DND-41 (cell line): ENCODE results near the gene SBF1.

ENCODE experiments used
- ATAC-seq: fragments of 200-7000 bp; cut with Tn5 transposase; 3 replicates; pipeline ENCODE4 v1.9.1; 2021; ENCODE audit warnings: low read depth; ENCODE audit not compliant: insufficient read depth
- DNase-seq: peaks from one replicate; pipeline ENCODE4 v3.0.0-alpha.2; 2020
- H2AFZ ChIP-seq: 2 replicates; pipeline ENCODE4 v1.6.0; 2012; ENCODE audit warnings: low read depth, low read length
- H3K27ac ChIP-seq: 2 replicates; pipeline ENCODE4 v1.5.1; 2012; ENCODE audit warnings: low read length, inconsistent platforms
- H3K27me3 ChIP-seq: fragments of 200-600 bp; sonication (generic); 2 replicates; pipeline ENCODE4 v1.6.0; 2012; ENCODE audit warnings: low read length, mild to moderate bottlenecking, inconsistent platforms; ENCODE audit not compliant: insufficient read depth, poor library complexity
- H3K36me3 ChIP-seq: 2 replicates; pipeline ENCODE4 v1.5.1; 2012; ENCODE audit warnings: low read length, inconsistent platforms; ENCODE audit not compliant: insufficient read depth
- H3K4me1 ChIP-seq: 2 replicates; pipeline ENCODE4 v1.5.1; 2012; ENCODE audit warnings: mild to moderate bottlenecking, low read length; ENCODE audit not compliant: insufficient read depth
- H3K4me2 ChIP-seq: 2 replicates; pipeline ENCODE4 v1.6.0; 2012; ENCODE audit warnings: mild to moderate bottlenecking, moderate library complexity, low read length, inconsistent platforms; ENCODE audit not compliant: insufficient read depth
- H3K4me3 ChIP-seq, 2 experiments: fragments of 200-600 bp in 1 of 2; shearing (Covaris generic) in 1 of 2; 2 replicates each; pipeline ENCODE4 v1.5.1; 2012 to 2016; ENCODE audit warnings: inconsistent platforms in 2 of 2, low read length in 2 of 2, mild to moderate bottlenecking in 2 of 2, low read depth in 1 of 2, moderate library complexity in 1 of 2
- H3K79me2 ChIP-seq: 2 replicates; pipeline ENCODE4 v1.6.0; 2012; ENCODE audit warnings: low read length, inconsistent platforms; ENCODE audit not compliant: insufficient read depth
- H3K9ac ChIP-seq: 2 replicates; pipeline ENCODE4 v1.6.0; 2012; ENCODE audit warnings: low read depth, mild to moderate bottlenecking, inconsistent platforms, low read length, moderate library complexity
- H3K9me3 ChIP-seq: 2 replicates; pipeline ENCODE4 v1.5.1; 2012; ENCODE audit warnings: low read length, moderate library complexity, mild to moderate bottlenecking, inconsistent platforms; ENCODE audit not compliant: insufficient read depth, severe bottlenecking
- H4K20me1 ChIP-seq: 2 replicates; pipeline ENCODE4 v1.6.0; 2012; ENCODE audit warnings: low read length; ENCODE audit not compliant: insufficient read depth
- EZH2 ChIP-seq: IDR thresholded peaks from 3 replicates; pipeline ENCODE4 v1.6.1; 2012; ENCODE audit warnings: borderline replicate concordance, low read depth, mild to moderate bottlenecking, moderate library complexity, low read length, inconsistent platforms; ENCODE audit not compliant: severe bottlenecking
- TF ChIP-seq, protein P1 (sequence below): IDR thresholded peaks from 2 replicates; pipeline ENCODE4 v1.5.1; 2012; ENCODE audit warnings: borderline replicate concordance, low read length, moderate library complexity, mild to moderate bottlenecking; ENCODE audit not compliant: poor library complexity, severe bottlenecking; ENCODE audit errors: extremely low read depth

Gene SBF1

DNA sequence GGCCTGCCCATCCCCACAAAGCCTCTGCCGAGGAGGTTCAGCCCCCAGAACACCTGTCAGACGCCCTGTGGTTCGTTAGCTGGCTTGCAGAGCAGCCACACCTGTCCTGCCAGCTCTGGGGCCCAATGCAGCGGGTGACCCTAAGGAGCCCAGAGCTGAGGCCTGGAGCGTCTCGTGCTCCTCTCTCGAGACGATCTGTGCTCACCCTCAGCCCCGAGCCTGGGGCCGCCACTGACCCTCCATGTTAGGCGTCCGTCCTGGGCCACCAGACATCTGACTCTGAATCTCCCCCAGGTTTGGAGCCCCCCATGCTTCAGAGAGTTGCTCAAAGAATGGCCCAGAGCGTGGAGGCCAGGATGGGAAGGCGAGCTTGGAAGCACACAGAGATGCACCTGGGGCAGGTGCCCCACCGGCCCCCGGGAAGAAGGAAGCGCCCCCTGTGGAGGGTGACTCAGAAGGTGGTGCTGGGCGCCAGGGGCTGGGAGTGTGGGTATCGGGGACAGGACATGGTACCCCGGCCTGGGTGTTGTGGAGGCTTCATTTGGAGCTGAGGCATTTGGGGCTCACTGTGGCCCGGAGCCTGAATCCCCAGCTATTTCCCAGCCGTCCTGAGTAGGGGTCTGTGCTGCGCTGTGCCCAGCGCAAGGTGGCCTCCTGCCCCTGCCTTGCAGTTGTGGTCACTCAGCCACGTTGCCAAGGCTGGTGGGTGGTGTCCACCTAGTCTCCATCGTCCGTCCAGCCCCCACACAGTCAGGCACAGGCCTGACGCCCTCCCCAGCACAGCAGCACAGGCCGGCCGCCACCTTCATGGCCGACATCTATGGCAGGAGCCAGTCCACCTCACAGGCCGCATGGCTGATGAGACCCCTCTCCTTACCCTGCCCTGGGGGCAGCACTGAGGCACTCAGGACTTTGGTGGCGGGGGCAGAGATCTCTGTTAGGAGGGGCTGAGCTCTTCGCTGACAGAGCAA is 36.2 kb downstream of the SBF1 start:
- H3K9ac ChIP-seq: no peak overlapping the region

DNA sequence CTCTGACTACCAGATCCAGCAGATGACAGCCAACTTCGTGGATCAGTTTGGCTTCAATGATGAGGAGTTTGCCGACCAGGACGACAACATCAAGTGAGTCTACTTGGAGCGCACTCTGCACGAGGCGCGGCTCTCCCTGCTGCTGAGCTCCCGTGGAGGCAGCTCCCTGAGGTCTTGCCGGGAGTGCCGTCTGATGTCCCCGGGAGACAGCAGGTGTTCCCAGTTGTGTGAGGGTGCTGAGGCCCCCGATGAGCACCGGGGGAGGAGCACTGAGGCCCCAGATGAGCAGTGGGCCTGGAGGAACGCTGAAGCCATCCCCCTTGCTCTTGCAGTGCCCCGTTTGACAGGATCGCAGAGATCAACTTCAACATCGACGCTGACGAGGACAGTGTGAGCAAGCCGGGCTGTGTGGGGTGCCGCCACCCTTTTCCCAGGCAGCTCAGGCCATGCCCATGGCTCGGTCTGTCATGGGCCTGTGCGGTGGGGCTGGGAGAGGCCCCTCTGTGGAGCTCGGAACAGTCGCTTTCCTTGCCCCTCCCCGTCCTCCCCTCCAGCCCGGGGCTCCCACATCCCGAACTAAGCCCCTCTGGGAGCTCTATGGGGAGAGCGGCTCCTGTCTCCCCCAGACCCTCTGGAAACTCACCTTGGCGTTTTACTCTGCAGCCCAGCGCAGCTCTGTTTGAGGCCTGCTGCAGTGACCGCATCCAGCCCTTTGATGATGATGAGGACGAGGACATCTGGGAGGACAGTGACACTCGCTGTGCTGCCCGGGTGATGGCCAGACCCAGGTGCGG is 37.1 kb downstream of the SBF1 start:
- DNase-seq (no peak), ATAC-seq (no peak)
- Histone ChIP-seq H3K9me3 (no peaks in the 10 kb centered on the region), H3K36me3 (peaks cover 78% of the 10 kb centered on the region), H2AFZ (no peak overlapping the region), H3K4me3 (no peak overlapping the region), H3K4me2 (no peak overlapping the region), H3K79me2 (no peaks in the 10 kb centered on the region), H3K27me3 (no peaks in the 10 kb centered on the region), H3K9ac (no peak overlapping the region), H3K4me1 (no peaks in the 10 kb centered on the region), H4K20me1 (peaks cover 22% of the 10 kb centered on the region), H3K27ac (no peak overlapping the region)
- TF ChIP-seq EZH2: no peak
- TF ChIP-seq, protein P1, sequence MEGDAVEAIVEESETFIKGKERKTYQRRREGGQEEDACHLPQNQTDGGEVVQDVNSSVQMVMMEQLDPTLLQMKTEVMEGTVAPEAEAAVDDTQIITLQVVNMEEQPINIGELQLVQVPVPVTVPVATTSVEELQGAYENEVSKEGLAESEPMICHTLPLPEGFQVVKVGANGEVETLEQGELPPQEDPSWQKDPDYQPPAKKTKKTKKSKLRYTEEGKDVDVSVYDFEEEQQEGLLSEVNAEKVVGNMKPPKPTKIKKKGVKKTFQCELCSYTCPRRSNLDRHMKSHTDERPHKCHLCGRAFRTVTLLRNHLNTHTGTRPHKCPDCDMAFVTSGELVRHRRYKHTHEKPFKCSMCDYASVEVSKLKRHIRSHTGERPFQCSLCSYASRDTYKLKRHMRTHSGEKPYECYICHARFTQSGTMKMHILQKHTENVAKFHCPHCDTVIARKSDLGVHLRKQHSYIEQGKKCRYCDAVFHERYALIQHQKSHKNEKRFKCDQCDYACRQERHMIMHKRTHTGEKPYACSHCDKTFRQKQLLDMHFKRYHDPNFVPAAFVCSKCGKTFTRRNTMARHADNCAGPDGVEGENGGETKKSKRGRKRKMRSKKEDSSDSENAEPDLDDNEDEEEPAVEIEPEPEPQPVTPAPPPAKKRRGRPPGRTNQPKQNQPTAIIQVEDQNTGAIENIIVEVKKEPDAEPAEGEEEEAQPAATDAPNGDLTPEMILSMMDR: no peak

More for the DNA sequence above, 36.2 kb downstream of the SBF1 start:
- Histone ChIP-seq H3K9me3 (no peaks in the 10 kb centered on the region), H3K4me2 (no peak overlapping the region), H2AFZ (no peak overlapping the region), H3K79me2 (no peaks in the 10 kb centered on the region), H3K36me3 (peaks cover 79% of the 10 kb centered on the region), H3K4me1 (no peaks in the 10 kb centered on the region), H3K4me3 (no peak overlapping the region), H3K27me3 (no peaks in the 10 kb centered on the region), H3K27ac (no peak overlapping the region), H4K20me1 (peaks cover 25% of the 10 kb centered on the region)
- no peak for ATAC-seq
- DNase-seq: no peak
- TF ChIP-seq, protein P1: no peak
- TF ChIP-seq EZH2: no peak

DNA sequence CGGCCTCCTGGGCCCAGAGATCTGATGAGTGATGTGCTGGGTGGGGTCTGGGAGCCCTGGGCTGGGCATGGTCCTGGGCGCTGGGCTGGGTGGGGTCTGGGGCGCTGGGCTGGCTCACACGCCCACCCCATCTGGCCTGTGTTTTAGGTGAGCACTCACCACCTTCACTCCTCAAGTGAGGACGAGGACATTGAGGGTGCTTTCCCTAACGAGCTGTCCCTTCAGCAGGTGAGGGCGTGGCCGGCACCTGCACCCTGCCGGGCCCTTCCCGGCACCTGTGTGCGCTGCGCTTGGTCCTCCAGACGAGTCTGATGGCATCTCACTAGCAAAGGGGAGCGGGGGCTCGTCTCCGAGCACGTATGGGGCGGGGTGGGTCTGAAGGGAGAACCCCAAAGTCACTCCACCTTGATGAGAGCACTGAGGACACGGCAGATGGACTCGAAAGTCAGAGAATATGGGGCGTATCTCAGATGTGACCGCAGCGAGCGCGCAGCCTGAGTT is 37.9 kb downstream of the SBF1 start:
- no peak for DNase-seq
- Histone ChIP-seq H3K4me1 (no peaks in the 10 kb centered on the region), H4K20me1 (peaks cover 19% of the 10 kb centered on the region), H2AFZ (no peak overlapping the region), H3K4me2 (no peak overlapping the region), H3K27me3 (no peaks in the 10 kb centered on the region), H3K9me3 (no peaks in the 10 kb centered on the region), H3K79me2 (no peaks in the 10 kb centered on the region), H3K9ac (no peak overlapping the region), H3K4me3 (no peak overlapping the region), H3K27ac (no peak overlapping the region), H3K36me3 (peaks cover 83% of the 10 kb centered on the region)
- no peak for ATAC-seq
- TF ChIP-seq, protein P1: no peak
- no peak for TF ChIP-seq EZH2
